HEK293 (cell line): ENCODE measurements around the gene CDK14.

Experiments used
- ZNF777 ChIP-seq: fragments of 450-650 bp; formaldehyde crosslinking; IDR thresholded peaks from 2 replicates; pipeline ENCODE4 v1.5.1; 2017; ENCODE audit warnings: missing biosample characterization, missing genetic modification characterization, borderline replicate concordance
- TF ChIP-seq, protein P1 (sequence below): fragments of 450-650 bp; formaldehyde crosslinking; IDR thresholded peaks from 2 replicates; pipeline ENCODE4 v1.5.1; 2016; ENCODE audit warnings: missing biosample characterization, missing genetic modification characterization

- TF ChIP-seq, protein P1, sequence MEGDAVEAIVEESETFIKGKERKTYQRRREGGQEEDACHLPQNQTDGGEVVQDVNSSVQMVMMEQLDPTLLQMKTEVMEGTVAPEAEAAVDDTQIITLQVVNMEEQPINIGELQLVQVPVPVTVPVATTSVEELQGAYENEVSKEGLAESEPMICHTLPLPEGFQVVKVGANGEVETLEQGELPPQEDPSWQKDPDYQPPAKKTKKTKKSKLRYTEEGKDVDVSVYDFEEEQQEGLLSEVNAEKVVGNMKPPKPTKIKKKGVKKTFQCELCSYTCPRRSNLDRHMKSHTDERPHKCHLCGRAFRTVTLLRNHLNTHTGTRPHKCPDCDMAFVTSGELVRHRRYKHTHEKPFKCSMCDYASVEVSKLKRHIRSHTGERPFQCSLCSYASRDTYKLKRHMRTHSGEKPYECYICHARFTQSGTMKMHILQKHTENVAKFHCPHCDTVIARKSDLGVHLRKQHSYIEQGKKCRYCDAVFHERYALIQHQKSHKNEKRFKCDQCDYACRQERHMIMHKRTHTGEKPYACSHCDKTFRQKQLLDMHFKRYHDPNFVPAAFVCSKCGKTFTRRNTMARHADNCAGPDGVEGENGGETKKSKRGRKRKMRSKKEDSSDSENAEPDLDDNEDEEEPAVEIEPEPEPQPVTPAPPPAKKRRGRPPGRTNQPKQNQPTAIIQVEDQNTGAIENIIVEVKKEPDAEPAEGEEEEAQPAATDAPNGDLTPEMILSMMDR = no peak
- no peak for TF ChIP-seq ZNF777
Measured at GRCh38 chr7:90603346-90603745, 7.2 kb downstream of the CDK14 start.
